Measurements from ENCODE around the gene TASP1. TPM values are rescaled to one million over a fixed set of nuclear protein-coding genes. Genes with fewer than 3 reads are reported as not detected.

The TASP1 gene, protein sequence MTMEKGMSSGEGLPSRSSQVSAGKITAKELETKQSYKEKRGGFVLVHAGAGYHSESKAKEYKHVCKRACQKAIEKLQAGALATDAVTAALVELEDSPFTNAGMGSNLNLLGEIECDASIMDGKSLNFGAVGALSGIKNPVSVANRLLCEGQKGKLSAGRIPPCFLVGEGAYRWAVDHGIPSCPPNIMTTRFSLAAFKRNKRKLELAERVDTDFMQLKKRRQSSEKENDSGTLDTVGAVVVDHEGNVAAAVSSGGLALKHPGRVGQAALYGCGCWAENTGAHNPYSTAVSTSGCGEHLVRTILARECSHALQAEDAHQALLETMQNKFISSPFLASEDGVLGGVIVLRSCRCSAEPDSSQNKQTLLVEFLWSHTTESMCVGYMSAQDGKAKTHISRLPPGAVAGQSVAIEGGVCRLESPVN
- total RNA-seq (2013; cell fraction: nucleolus; rRNA removed), result 40.3 and 46.4 TPM in 2 replicates
- total RNA-seq (2014; rRNA removed) (9.2 and 10.1 TPM in 2 replicates), total RNA-seq (2014; rRNA removed; fragmentation: Illumina TruSeq; extraction: Trizol) (9.6 and 11.4 TPM in 2 replicates), total RNA-seq (2021) (10.0 and 10.1 TPM in 2 replicates), polyA plus RNA-seq (2011; rRNA removed) (10.8 and 14.8 TPM in 2 replicates), polyA plus RNA-seq (2014; fragmentation: Illumina TruSeq; extraction: Trizol) (7.4 and 7.9 TPM in 2 replicates), polyA plus RNA-seq (2014; fragmentation: Nextera tagmentation; extraction: Ambion mirVana) (10 to 100 TPM; 12.3 to 17.8 TPM), polyA plus RNA-seq (2014; rRNA removed) (7.6 and 7.7 TPM in 2 replicates), polyA plus RNA-seq (2016; fragmentation: Nextera tagmentation; extraction: Ambion mirVana) (10 to 100 TPM; 14.8 to 15.7 TPM), polyA minus RNA-seq (2011; rRNA and poly(A)+ RNA removed) (19.3 and 20.9 TPM in 2 replicates), Bru-seq, nascent RNA (percentile 65 among the genes with signal in this experiment), BruChase-seq, experiment 1, labeled RNA remaining after a 6-hour chase (percentile 57 among the genes with signal in this experiment), BruChase-seq, experiment 2, labeled RNA remaining after a 2-hour chase (percentile 64 among the genes with signal in this experiment)
- polyA plus RNA-seq (2011; ENCODE audit: low read depth), result 3.2 TPM
- polyA plus RNA-seq (2011; cell fraction: cytosol; rRNA removed), result 4.8 TPM in 2 replicates
- polyA plus RNA-seq (2011; cell fraction: nucleus; rRNA removed), result 11.7 and 14.9 TPM in 2 replicates
- 5.0 and 5.7 TPM in 2 replicates for polyA plus RNA-seq (2012)
- polyA minus RNA-seq (2011; cell fraction: cytosol; rRNA and poly(A)+ RNA removed), result 5.7 and 7.0 TPM in 2 replicates
- polyA minus RNA-seq (2011; cell fraction: nucleus; rRNA and poly(A)+ RNA removed), result 23.8 and 27.9 TPM in 2 replicates
- long read RNA-seq, experiment 1, partial matches to known transcripts, result 2 of 9 reads
- long read RNA-seq, experiment 1, other reads (novel, unspliced or antisense), result 3 of 9 reads
- long read RNA-seq, experiment 2, transcript TASP1-201 (14 exons, 2,352 nt), result major isoform, 59 of 101 reads
- long read RNA-seq, experiment 2, partial matches to known transcripts, result 17 of 101 reads
- long read RNA-seq, experiment 2, other reads (novel, unspliced or antisense), result 24 of 101 reads

DNA sequence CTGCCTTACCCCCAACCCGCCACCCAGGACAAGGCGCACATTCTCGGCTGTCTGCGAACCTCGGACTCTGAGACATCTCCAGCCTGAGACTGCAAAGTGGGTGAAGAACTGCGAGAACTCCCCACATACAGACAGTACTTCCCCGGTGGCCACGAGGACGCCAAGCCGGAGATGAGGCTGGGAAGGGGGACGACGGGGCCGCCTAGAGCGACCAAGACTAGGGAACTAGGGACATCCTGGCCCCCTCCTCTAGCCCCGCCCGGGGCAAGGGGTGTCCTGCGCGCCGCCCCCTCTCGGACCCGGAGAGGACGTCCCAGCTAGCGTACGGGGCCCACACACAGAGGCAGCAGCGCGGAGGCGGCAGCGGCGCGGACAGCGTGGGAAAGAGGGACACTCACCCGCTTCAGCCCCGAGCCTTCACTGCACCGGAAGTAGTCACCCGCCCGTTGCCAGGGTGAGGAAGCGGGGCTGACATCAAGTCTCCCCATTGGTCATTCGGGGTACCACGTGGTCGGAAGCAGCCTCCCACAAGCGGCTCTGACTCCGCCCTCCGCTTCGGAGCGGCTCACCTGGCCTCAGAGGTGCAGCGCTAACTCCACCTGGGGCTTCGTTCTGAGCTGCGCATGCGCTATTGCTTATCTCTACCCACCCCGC, at the start of gene TASP1:
TASP1 (minus strand) TSS at position 437 of the 654 bp plus-strand sequence. CDS start 8,854 bp downstream, outside the sequence.
- TSS peak; percentile 85 for BruUV-seq (replicated peaks)
- H3K4me2 ChIP-seq (ENCODE audit: control insufficient read depth, insufficient read depth), result peak within 1 kb of the TSS; percentile 99
- ChIA-PET RAD21 (ENCODE audit: unreplicated experiment) (interaction anchor here (0.9 to 1.4 kb wide), 2 partner anchors 27 to 149 kb away, joined by 3 read pairs; no protein-coding TSS in a partner anchor), SMC1A (ENCODE audit: uncharacterized antibody, unreplicated experiment) (interaction anchor here (0.9 to 1.9 kb wide), 3 partner anchors 13 to 133 kb away, joined by 3 to 7 read pairs (median 3); no protein-coding TSS in a partner anchor), POLR2A (interaction anchor here (0.6 kb wide), 1 partner anchor 9 kb away, joined by 3 read pairs; no protein-coding TSS in a partner anchor), CTCF (interaction anchor here (1.0 kb wide), 1 partner anchor 133 kb away, joined by 3 read pairs; no protein-coding TSS in a partner anchor)
- H3K9ac ChIP-seq (ENCODE audit: control insufficient read depth, insufficient read depth, low read length), result peak within 1 kb of the TSS; percentile 54
- H3K79me2 ChIP-seq (ENCODE audit: control insufficient read depth, insufficient read depth, low read length), result peaks cover 12% of the 10 kb centered on the region
- no peaks in the 10 kb centered on the region for H3K9me3 ChIP-seq (replicated peaks; ENCODE audit: control insufficient read depth, insufficient read depth, low read length)
- DNase-seq (ENCODE audit: low read depth, low spot score) (peak; percentile 84), FAIRE-seq (peak; percentile 94), ATAC-seq (peak; percentile 100)
- intact Hi-C loops (cut with micrococcal nuclease; ENCODE audit: unreplicated experiment) (loop anchor here (5.0 kb wide), 1 partner anchor 144 kb away; the partner anchor contains the start of gene ESF1), in situ Hi-C loops (cut with MboI) (no loop called here)
- under 1% methylated on average over 50 of the region's 50 CpGs for WGBS (ENCODE audit: insufficient coverage, insufficient replicate concordance, low lambda C conversion rate, missing lambda C conversion rate)
- peak within 1 kb of the TSS; percentile 90 for H3K4me3 ChIP-seq
- H4K20me1 ChIP-seq (ENCODE audit: control insufficient read depth, insufficient read depth), result no peaks in the 10 kb centered on the region
- H2AFZ ChIP-seq (ENCODE audit: control insufficient read depth, low read depth, low read length), result peak within 1 kb of the TSS; percentile 100
- H3K27me3 ChIP-seq (replicated peaks in 1 of 2; ENCODE audit: control insufficient read depth in 2 of 2, insufficient read depth in 2 of 2, low read length in 1 of 2), result no peaks in the 10 kb centered on the region
- no peaks in the 10 kb centered on the region for H3K4me1 ChIP-seq (ENCODE audit: control insufficient read depth, insufficient read depth, low read length)
- H3K36me3 ChIP-seq (ENCODE audit: control insufficient read depth in 2 of 2, insufficient read depth in 2 of 2, low read length in 1 of 2), result no peaks in the 10 kb centered on the region
- H3K27ac ChIP-seq (ENCODE audit: control insufficient read depth, insufficient read depth), result no peak within 1 kb of the TSS; the same call in 1 of the 2 replicates
- TF ChIP-seq, protein P1, sequence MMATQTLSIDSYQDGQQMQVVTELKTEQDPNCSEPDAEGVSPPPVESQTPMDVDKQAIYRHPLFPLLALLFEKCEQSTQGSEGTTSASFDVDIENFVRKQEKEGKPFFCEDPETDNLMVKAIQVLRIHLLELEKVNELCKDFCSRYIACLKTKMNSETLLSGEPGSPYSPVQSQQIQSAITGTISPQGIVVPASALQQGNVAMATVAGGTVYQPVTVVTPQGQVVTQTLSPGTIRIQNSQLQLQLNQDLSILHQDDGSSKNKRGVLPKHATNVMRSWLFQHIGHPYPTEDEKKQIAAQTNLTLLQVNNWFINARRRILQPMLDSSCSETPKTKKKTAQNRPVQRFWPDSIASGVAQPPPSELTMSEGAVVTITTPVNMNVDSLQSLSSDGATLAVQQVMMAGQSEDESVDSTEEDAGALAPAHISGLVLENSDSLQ (IDR thresholded peaks at IDR 0.05), result peak; percentile 56; the same call in 1 of the 2 replicates
- TF ChIP-seq SRF (IDR thresholded peaks at IDR 0.05; ENCODE audit: low read depth in 2 of 2, low read length in 2 of 2), result no peak
- no peak for TF ChIP-seq NR2C2 (IDR thresholded peaks at IDR 0.05; ENCODE audit: borderline replicate concordance, control insufficient read depth, insufficient read length, low read depth)
- TF ChIP-seq BACH1 (IDR thresholded peaks at IDR 0.05; ENCODE audit: borderline replicate concordance), result peak; percentile 32; the same call in 1 of the 2 replicates
- peak; percentile 55; the same call in 1 of the 2 replicates for TF ChIP-seq CREB1 (IDR thresholded peaks at IDR 0.05; ENCODE audit: low read depth)
- no peak for TF ChIP-seq KDM1A (IDR thresholded peaks at IDR 0.05; ENCODE audit: borderline replicate concordance)
- no peak for TF ChIP-seq WRNIP1 (IDR thresholded peaks at IDR 0.05; ENCODE audit: borderline replicate concordance, low read depth, low read length)
- TF ChIP-seq, protein P2, sequence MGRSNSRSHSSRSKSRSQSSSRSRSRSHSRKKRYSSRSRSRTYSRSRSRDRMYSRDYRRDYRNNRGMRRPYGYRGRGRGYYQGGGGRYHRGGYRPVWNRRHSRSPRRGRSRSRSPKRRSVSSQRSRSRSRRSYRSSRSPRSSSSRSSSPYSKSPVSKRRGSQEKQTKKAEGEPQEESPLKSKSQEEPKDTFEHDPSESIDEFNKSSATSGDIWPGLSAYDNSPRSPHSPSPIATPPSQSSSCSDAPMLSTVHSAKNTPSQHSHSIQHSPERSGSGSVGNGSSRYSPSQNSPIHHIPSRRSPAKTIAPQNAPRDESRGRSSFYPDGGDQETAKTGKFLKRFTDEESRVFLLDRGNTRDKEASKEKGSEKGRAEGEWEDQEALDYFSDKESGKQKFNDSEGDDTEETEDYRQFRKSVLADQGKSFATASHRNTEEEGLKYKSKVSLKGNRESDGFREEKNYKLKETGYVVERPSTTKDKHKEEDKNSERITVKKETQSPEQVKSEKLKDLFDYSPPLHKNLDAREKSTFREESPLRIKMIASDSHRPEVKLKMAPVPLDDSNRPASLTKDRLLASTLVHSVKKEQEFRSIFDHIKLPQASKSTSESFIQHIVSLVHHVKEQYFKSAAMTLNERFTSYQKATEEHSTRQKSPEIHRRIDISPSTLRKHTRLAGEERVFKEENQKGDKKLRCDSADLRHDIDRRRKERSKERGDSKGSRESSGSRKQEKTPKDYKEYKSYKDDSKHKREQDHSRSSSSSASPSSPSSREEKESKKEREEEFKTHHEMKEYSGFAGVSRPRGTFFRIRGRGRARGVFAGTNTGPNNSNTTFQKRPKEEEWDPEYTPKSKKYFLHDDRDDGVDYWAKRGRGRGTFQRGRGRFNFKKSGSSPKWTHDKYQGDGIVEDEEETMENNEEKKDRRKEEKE (IDR thresholded peaks at IDR 0.05), result no peak
- TF ChIP-seq TCF12 (IDR thresholded peaks at IDR 0.05; ENCODE audit: low read depth, low read length), result no peak
- TF ChIP-seq FOXK2 (IDR thresholded peaks at IDR 0.05), result no peak

Data from GM12878 (cell line).